Measurements from ENCODE around the gene ZBTB34.

The ZBTB34 gene

GRCh38 chr9:126876531-126876930 lies 16.1 kb downstream of the ZBTB34 start:
- DNase-seq (ENCODE audit: low read depth in 2 of 3, low spot score in 1 of 3), result no peak

- no peak for DNase-seq (ENCODE audit: low read depth in 2 of 3, low spot score in 1 of 3)
Measured at GRCh38 chr9:126877418-126877817, 17.0 kb downstream of the ZBTB34 start.

GRCh38 chr9:126879288-126879687 lies 18.8 kb downstream of the ZBTB34 start:
- no peak for DNase-seq (ENCODE audit: low read depth in 2 of 3, low spot score in 1 of 3)

GRCh38 chr9:126880226-126880946 lies 19.9 kb downstream of the ZBTB34 start:
- no peak for DNase-seq (ENCODE audit: low read depth in 2 of 3, low spot score in 1 of 3)

GRCh38 chr9:126880947-126881332 lies 20.5 kb downstream of the ZBTB34 start:
- DNase-seq (ENCODE audit: low read depth in 2 of 3, low spot score in 1 of 3), result no peak

- no peak for DNase-seq (ENCODE audit: low read depth in 2 of 3, low spot score in 1 of 3)
Measured at GRCh38 chr9:126882746-126883145, 22.3 kb downstream of the ZBTB34 start.

GRCh38 chr9:126883636-126884035 lies 23.2 kb downstream of the ZBTB34 start:
- DNase-seq (ENCODE audit: low read depth in 2 of 3, low spot score in 1 of 3), result no peak

- no peak for DNase-seq (ENCODE audit: low read depth in 2 of 3, low spot score in 1 of 3)
Measured at GRCh38 chr9:126885131-126885641, 24.7 kb downstream of the ZBTB34 start.

- no peak for DNase-seq (ENCODE audit: low read depth in 2 of 3, low spot score in 1 of 3)
Measured at GRCh38 chr9:126886034-126886822, 25.8 kb downstream of the ZBTB34 start.

GRCh38 chr9:126886897-126887296 lies 26.5 kb downstream of the ZBTB34 start:
- no peak for DNase-seq (ENCODE audit: low read depth in 2 of 3, low spot score in 1 of 3)

- no peak for DNase-seq (ENCODE audit: low read depth in 2 of 3, low spot score in 1 of 3)
Measured at GRCh38 chr9:126891676-126892075, 31.2 kb downstream of the ZBTB34 start.

GRCh38 chr9:126893079-126893478 lies 32.6 kb downstream of the ZBTB34 start:
- no peak for DNase-seq (ENCODE audit: low read depth in 2 of 3, low spot score in 1 of 3)

GRCh38 chr9:126894052-126894603 lies 33.7 kb downstream of the ZBTB34 start:
- DNase-seq (ENCODE audit: low read depth in 2 of 3, low spot score in 1 of 3), result no peak

- DNase-seq (ENCODE audit: low read depth in 2 of 3, low spot score in 1 of 3), result no peak
Measured at GRCh38 chr9:126902210-126902609, 41.8 kb downstream of the ZBTB34 start.

- DNase-seq (ENCODE audit: low read depth in 2 of 3, low spot score in 1 of 3), result no peak
Measured at GRCh38 chr9:126904586-126904985, 44.1 kb downstream of the ZBTB34 start.

GRCh38 chr9:126906091-126906490 lies 45.7 kb downstream of the ZBTB34 start:
- DNase-seq (ENCODE audit: low read depth in 2 of 3, low spot score in 1 of 3), result no peak

- no peak for DNase-seq (ENCODE audit: low read depth in 2 of 3, low spot score in 1 of 3)
Measured at GRCh38 chr9:126907058-126907457, 46.6 kb downstream of the ZBTB34 start.

GRCh38 chr9:126914458-126915280 lies 54.2 kb downstream of the ZBTB34 start, which contains the start of gene RALGPS1:
Gene RALGPS1, plus strand, starts transcription at chr9:126914782. Its CDS starts 47,508 bp downstream, at chr9:126962290.
- DNase-seq (ENCODE audit: low read depth in 2 of 3, low spot score in 1 of 3), result peak; percentile 74 to 90 (median 77)

- DNase-seq (ENCODE audit: low read depth in 2 of 3, low spot score in 1 of 3), result no peak
Measured at GRCh38 chr9:126915281-126915816, 54.9 kb downstream of the ZBTB34 start.

GRCh38 chr9:126915846-126916543 lies 55.6 kb downstream of the ZBTB34 start:
- no peak for DNase-seq (ENCODE audit: low read depth in 2 of 3, low spot score in 1 of 3)
